Measurements from ENCODE around the gene TAF6L. TPM values are rescaled to one million over a fixed set of nuclear protein-coding genes. Genes with fewer than 3 reads are reported as not detected.
"Not testable (repeated sequence)": the region's sequence is repeated elsewhere in the genome, so short reads cannot be mapped to it uniquely, and the experiment has no call there.

TAF6L gene
- total RNA-seq, 2 experiments from 2014 or later, result 23.5 to 25.0 TPM

- H3K36me3 Mint-ChIP-seq, result peaks cover 60% of the 10 kb centered on the region
- H3K27me3 Mint-ChIP-seq, result no peaks in the 10 kb centered on the region
- DNase-seq, result no peak
- H3K27ac Mint-ChIP-seq, result no peak overlapping the region
- no peak overlapping the region for H3K4me3 Mint-ChIP-seq
- CTCF ChIA-PET, result interaction anchor here (2.9 to 5.9 kb wide), 2 partner anchors 9 to 13 kb away, joined by 9 to 40 read pairs; partner anchors contain the start of gene TMEM179B
- H3K9me3 Mint-ChIP-seq (ENCODE audit: low read depth), result no peaks in the 10 kb centered on the region
- peak; percentile 4 for ATAC-seq
- peaks cover 29% of the 10 kb centered on the region for H3K4me1 Mint-ChIP-seq
These were observed 28.3 kb downstream of the TAF6L start for GRCh38 chr11:62799486-62799885.

- peaks cover 36% of the 10 kb centered on the region for H3K4me1 Mint-ChIP-seq
- DNase-seq (no peak), ATAC-seq (no peak)
- no peaks in the 10 kb centered on the region for H3K27me3 Mint-ChIP-seq
- H3K4me3 Mint-ChIP-seq, result no peak overlapping the region
- H3K36me3 Mint-ChIP-seq, result peaks cover 51% of the 10 kb centered on the region
- CTCF ChIA-PET, result interaction anchor here (0.6 to 5.9 kb wide), 4 partner anchors 11 to 40 kb away, joined by 3 to 40 read pairs (median 6); partner anchors contain the start of gene TMEM179B
- H3K27ac Mint-ChIP-seq, result peak overlapping the region; percentile 24
- H3K9me3 Mint-ChIP-seq (ENCODE audit: low read depth), result no peaks in the 10 kb centered on the region
These were observed 29.9 kb downstream of the TAF6L start for GRCh38 chr11:62801071-62801470.

GRCh38 chr11:62804310-62805075, 33.3 kb downstream of the TAF6L start:
- no peak for ATAC-seq
- Mint-ChIP-seq H3K4me3 (peak overlapping the region; percentile 99), H3K36me3 (peaks cover 37% of the 10 kb centered on the region), H3K4me1 (peaks cover 51% of the 10 kb centered on the region), H3K27me3 (no peaks in the 10 kb centered on the region), H3K27ac (peak overlapping the region; percentile 98), H3K9me3 (ENCODE audit: low read depth) (no peaks in the 10 kb centered on the region)
- DNase-seq, result no peak
- CTCF ChIA-PET, result interaction anchor here (1.3 to 5.9 kb wide), 2 partner anchors 18 to 77 kb away, joined by 3 to 40 read pairs; partner anchors contain the start of genes HNRNPUL2 and TMEM179B

- Mint-ChIP-seq H3K4me1 (peaks cover 49% of the 10 kb centered on the region), H3K4me3 (peak within 1 kb of the TSS; percentile 99)
These were observed 34.1 kb downstream of the TAF6L start, which contains the start of gene NXF1 for GRCh38 chr11:62805076-62805892. TSS of gene NXF1 (minus strand) at chr11:62805440. CDS start at chr11:62805356, 84 bp downstream.

GRCh38 chr11:62805961-62806441, 34.8 kb downstream of the TAF6L start:
- ATAC-seq (no peak), DNase-seq (peak; percentile 58)
- Mint-ChIP-seq H3K4me1 (peaks cover 49% of the 10 kb centered on the region), H3K9me3 (ENCODE audit: low read depth) (no peaks in the 10 kb centered on the region), H3K27ac (peak overlapping the region; percentile 98), H3K36me3 (peaks cover 30% of the 10 kb centered on the region), H3K27me3 (no peaks in the 10 kb centered on the region), H3K4me3 (peak overlapping the region; percentile 99)
- CTCF ChIA-PET, result interaction anchor here (0.6 to 3.2 kb wide), 11 partner anchors 10 to 214 kb away, joined by 3 to 24 read pairs (median 4); partner anchors contain the start of genes SLC3A2, TMEM179B and TUT1

More at GRCh38 chr11:62805076-62805892, 34.1 kb downstream of the TAF6L start, which contains the start of gene NXF1:
- ATAC-seq (peak; percentile 83), DNase-seq (peak; percentile 95)
- H3K36me3 Mint-ChIP-seq, result peaks cover 34% of the 10 kb centered on the region
- H3K27me3 Mint-ChIP-seq, result no peaks in the 10 kb centered on the region
- peak within 1 kb of the TSS; percentile 98 for H3K27ac Mint-ChIP-seq
- CTCF ChIA-PET, result interaction anchor here (0.5 to 5.9 kb wide), 13 partner anchors 11 to 100 kb away, joined by 3 to 40 read pairs (median 4); partner anchors contain the start of genes HNRNPUL2, SLC3A2 and TMEM179B
- no peaks in the 10 kb centered on the region for H3K9me3 Mint-ChIP-seq (ENCODE audit: low read depth)

- DNase-seq (no peak), ATAC-seq (no peak)
- Mint-ChIP-seq H3K9me3 (ENCODE audit: low read depth) (no peaks in the 10 kb centered on the region), H3K27ac (peak overlapping the region; percentile 98), H3K27me3 (no peaks in the 10 kb centered on the region), H3K4me3 (peak overlapping the region; percentile 99), H3K4me1 (peaks cover 48% of the 10 kb centered on the region), H3K36me3 (peaks cover 23% of the 10 kb centered on the region)
- CTCF ChIA-PET, result interaction anchor here (1.1 to 3.2 kb wide), 8 partner anchors 9 to 215 kb away, joined by 3 to 24 read pairs (median 5); partner anchors contain the start of genes SLC3A2, TMEM179B and TUT1
These were observed 35.5 kb downstream of the TAF6L start for GRCh38 chr11:62806611-62807121.

- DNase-seq (no peak), ATAC-seq (no peak)
- no peak overlapping the region for H3K4me3 Mint-ChIP-seq
- CTCF ChIA-PET, result no interaction called here
- H3K36me3 Mint-ChIP-seq, result peaks cover 7% of the 10 kb centered on the region
- no peak overlapping the region for H3K27ac Mint-ChIP-seq
- no peaks in the 10 kb centered on the region for H3K9me3 Mint-ChIP-seq (ENCODE audit: low read depth)
- H3K27me3 Mint-ChIP-seq, result no peaks in the 10 kb centered on the region
- peaks cover 17% of the 10 kb centered on the region for H3K4me1 Mint-ChIP-seq
These were observed 39.6 kb downstream of the TAF6L start for GRCh38 chr11:62810748-62811147.

- peaks cover 9% of the 10 kb centered on the region for H3K4me1 Mint-ChIP-seq
- no peak for ATAC-seq
- peaks cover 10% of the 10 kb centered on the region for H3K36me3 Mint-ChIP-seq
- CTCF ChIA-PET, result no interaction called here
- H3K9me3 Mint-ChIP-seq (ENCODE audit: low read depth), result no peaks in the 10 kb centered on the region
- no peak for DNase-seq
- H3K27me3 Mint-ChIP-seq, result no peaks in the 10 kb centered on the region
- H3K4me3 Mint-ChIP-seq, result no peak overlapping the region
- no peak overlapping the region for H3K27ac Mint-ChIP-seq
These were observed 40.5 kb downstream of the TAF6L start for GRCh38 chr11:62811659-62812058.

GRCh38 chr11:62816557-62816956, 45.4 kb downstream of the TAF6L start:
- Mint-ChIP-seq H3K36me3 (peaks cover 19% of the 10 kb centered on the region), H3K27me3 (no peaks in the 10 kb centered on the region), H3K9me3 (ENCODE audit: low read depth) (no peaks in the 10 kb centered on the region), H3K27ac (no peak overlapping the region), H3K4me1 (peaks cover 2% of the 10 kb centered on the region), H3K4me3 (no peak overlapping the region)
- no peak for ATAC-seq
- DNase-seq, result no peak
- CTCF ChIA-PET, result interaction anchor here (1.0 to 3.4 kb wide), 3 partner anchors 10 to 40 kb away, joined by 3 to 18 read pairs (median 3); partner anchors contain the start of gene TMEM179B

- DNase-seq, result no peak
- Mint-ChIP-seq H3K27ac (no peak overlapping the region), H3K27me3 (no peaks in the 10 kb centered on the region), H3K36me3 (peaks cover 19% of the 10 kb centered on the region), H3K4me3 (no peak overlapping the region), H3K4me1 (peaks cover 2% of the 10 kb centered on the region), H3K9me3 (ENCODE audit: low read depth) (no peaks in the 10 kb centered on the region)
- no peak for ATAC-seq
- CTCF ChIA-PET, result interaction anchor here (1.0 to 3.4 kb wide), 2 partner anchors 30 to 39 kb away, joined by 3 to 18 read pairs; partner anchors contain the start of gene TMEM179B
These were observed 45.9 kb downstream of the TAF6L start for GRCh38 chr11:62817129-62817528.

- H3K27ac Mint-ChIP-seq, result peak overlapping the region; percentile 2
- CTCF ChIA-PET, result interaction anchor here (2.0 kb wide), 1 partner anchor 37 kb away, joined by 11 read pairs; the partner anchor contains the start of gene TMEM179B
- ATAC-seq, result no peak
These were observed 52.5 kb downstream of the TAF6L start for GRCh38 chr11:62823677-62824076.

GRCh38 chr11:62828130-62828529, 56.9 kb downstream of the TAF6L start:
- H3K4me1 Mint-ChIP-seq, result peaks cover 29% of the 10 kb centered on the region
- not testable (repeated sequence) for DNase-seq; H3K9me3 Mint-ChIP-seq (ENCODE audit: low read depth); H3K27ac Mint-ChIP-seq; ATAC-seq; H3K27me3 Mint-ChIP-seq; H3K4me3 Mint-ChIP-seq
- peaks cover 30% of the 10 kb centered on the region for H3K36me3 Mint-ChIP-seq
- CTCF ChIA-PET, result interaction anchor here (1.0 to 4.3 kb wide), 6 partner anchors 22 to 236 kb away, joined by 3 to 28 read pairs (median 4); partner anchors contain the start of genes SLC3A2, TMEM179B and TUT1

More at GRCh38 chr11:62823677-62824076, 52.5 kb downstream of the TAF6L start:
- Mint-ChIP-seq H3K36me3 (peaks cover 38% of the 10 kb centered on the region), H3K27me3 (no peaks in the 10 kb centered on the region), H3K9me3 (ENCODE audit: low read depth) (no peaks in the 10 kb centered on the region), H3K4me3 (no peak overlapping the region), H3K4me1 (peaks cover 13% of the 10 kb centered on the region)
- DNase-seq, result no peak
